Panc1 (cell line): ENCODE measurements around the gene SEL1L3.

ENCODE experiments used
- POLR2AphosphoS5 ChIP-seq: IDR thresholded peaks from 2 replicates; pipeline ENCODE4 v1.6.1; 2012; ENCODE audit warnings: mild to moderate bottlenecking, low read depth, low read length, moderate library complexity
- REST ChIP-seq, 2 experiments: IDR thresholded peaks; 2 replicates each; pipeline ENCODE4 v1.6.1; 2011 to 2012; ENCODE audit warnings: low read depth in 2 of 2, control low read depth in 1 of 2, low read length in 1 of 2, mild to moderate bottlenecking in 1 of 2, moderate library complexity in 1 of 2; ENCODE audit not compliant: insufficient read depth in 1 of 2
- SIN3A ChIP-seq: IDR thresholded peaks from 2 replicates; pipeline ENCODE4 v1.6.1; 2012; ENCODE audit warnings: low read depth, mild to moderate bottlenecking, low read length, moderate library complexity, borderline replicate concordance; ENCODE audit not compliant: insufficient read depth
- TCF7L2 ChIP-seq: IDR thresholded peaks from 2 replicates; pipeline ENCODE4 v1.6.1; 2011; ENCODE audit warnings: mild to moderate bottlenecking, low read depth, low read length, inconsistent platforms
- TF ChIP-seq, protein P1 (sequence below): fragments of 450-650 bp; IDR thresholded peaks from 2 replicates; pipeline ENCODE4 v1.5.1; 2017; ENCODE audit warnings: mild to moderate bottlenecking

GRCh38 chr4:25759101-25759500, 103.7 kb downstream of the SEL1L3 start:
- TF ChIP-seq, protein P1, sequence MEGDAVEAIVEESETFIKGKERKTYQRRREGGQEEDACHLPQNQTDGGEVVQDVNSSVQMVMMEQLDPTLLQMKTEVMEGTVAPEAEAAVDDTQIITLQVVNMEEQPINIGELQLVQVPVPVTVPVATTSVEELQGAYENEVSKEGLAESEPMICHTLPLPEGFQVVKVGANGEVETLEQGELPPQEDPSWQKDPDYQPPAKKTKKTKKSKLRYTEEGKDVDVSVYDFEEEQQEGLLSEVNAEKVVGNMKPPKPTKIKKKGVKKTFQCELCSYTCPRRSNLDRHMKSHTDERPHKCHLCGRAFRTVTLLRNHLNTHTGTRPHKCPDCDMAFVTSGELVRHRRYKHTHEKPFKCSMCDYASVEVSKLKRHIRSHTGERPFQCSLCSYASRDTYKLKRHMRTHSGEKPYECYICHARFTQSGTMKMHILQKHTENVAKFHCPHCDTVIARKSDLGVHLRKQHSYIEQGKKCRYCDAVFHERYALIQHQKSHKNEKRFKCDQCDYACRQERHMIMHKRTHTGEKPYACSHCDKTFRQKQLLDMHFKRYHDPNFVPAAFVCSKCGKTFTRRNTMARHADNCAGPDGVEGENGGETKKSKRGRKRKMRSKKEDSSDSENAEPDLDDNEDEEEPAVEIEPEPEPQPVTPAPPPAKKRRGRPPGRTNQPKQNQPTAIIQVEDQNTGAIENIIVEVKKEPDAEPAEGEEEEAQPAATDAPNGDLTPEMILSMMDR: no peak
- no peak for TF ChIP-seq SIN3A
- no peak for TF ChIP-seq POLR2AphosphoS5
- TF ChIP-seq REST (IDR thresholded peaks at IDR 0.05; ENCODE audit: insufficient read depth in 1 of 2, low read depth in 2 of 2, low read length in 1 of 2): no peak
- no peak for TF ChIP-seq TCF7L2
